Activated T-cell treated with anti-CD3 and anti-CD28 coated beads, Interleukin-2, amount 50 U/mL, for 24 hours (primary cell): Measurements from ENCODE around the gene PRRC2C.

Source experiments
- DNase-seq: peaks from one replicate; pipeline ENCODE4 v3.0.0-alpha.2; 2020
- H3K27ac Mint-ChIP-seq: 2 replicates; pipeline ENCODE4 v1.8.0; 2020; ENCODE audit warnings: mild to moderate bottlenecking, mixed read lengths
- H3K27me3 Mint-ChIP-seq: 2 replicates; pipeline ENCODE4 v1.8.0; 2020; ENCODE audit warnings: mixed read lengths
- H3K36me3 Mint-ChIP-seq: 2 replicates; pipeline ENCODE4 v1.8.0; 2020; ENCODE audit warnings: low read depth, mixed read lengths
- H3K4me1 Mint-ChIP-seq: 2 replicates; pipeline ENCODE4 v1.8.0; 2020; ENCODE audit warnings: low read depth, mixed read lengths
- H3K4me3 Mint-ChIP-seq: 2 replicates; pipeline ENCODE4 v1.8.0; 2020; ENCODE audit warnings: mild to moderate bottlenecking, moderate library complexity, mixed read lengths
- H3K9me3 Mint-ChIP-seq: 2 replicates; pipeline ENCODE4 v1.8.0; 2020; ENCODE audit warnings: mixed read lengths

The PRRC2C gene

DNA sequence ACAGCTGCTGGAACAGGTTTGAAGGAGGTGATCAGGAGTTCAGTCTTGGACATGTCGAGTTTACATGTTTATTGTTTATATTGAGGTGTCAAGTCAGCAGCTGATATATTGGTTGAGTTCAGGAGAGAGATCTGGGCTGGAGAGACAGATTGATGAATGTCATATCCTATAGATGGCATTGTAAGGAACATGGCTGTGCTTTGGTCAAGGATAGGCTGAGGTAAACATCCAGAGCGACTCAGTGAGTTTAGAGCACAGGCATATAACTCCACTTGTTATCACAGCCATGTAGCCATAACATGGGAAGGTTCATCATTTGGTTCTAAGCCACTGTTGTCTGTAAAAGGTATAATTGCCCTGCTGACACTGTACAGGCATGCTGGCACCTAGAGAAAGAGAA lies 131.3 kb downstream of the PRRC2C start:
- Mint-ChIP-seq H3K9me3 (no peaks in the 10 kb centered on the region), H3K27me3 (no peaks in the 10 kb centered on the region), H3K4me1 (no peaks in the 10 kb centered on the region), H3K36me3 (no peaks in the 10 kb centered on the region), H3K4me3 (no peak overlapping the region), H3K27ac (no peak overlapping the region)
- DNase-seq = no peak

- H3K4me1 Mint-ChIP-seq = no peaks in the 10 kb centered on the region
- no peak within 1 kb of the TSS for H3K4me3 Mint-ChIP-seq
- H3K36me3 Mint-ChIP-seq = no peaks in the 10 kb centered on the region
- H3K9me3 Mint-ChIP-seq = no peaks in the 10 kb centered on the region
- peaks cover 3% of the 10 kb centered on the region for H3K27me3 Mint-ChIP-seq
- DNase-seq = no peak
- no peak within 1 kb of the TSS for H3K27ac Mint-ChIP-seq
Measured at GRCh38 chr1:171622152-171622462, 136.8 kb downstream of the PRRC2C start, which contains the start of gene MYOCOS. MYOCOS (plus strand) TSS chr1:171622243; CDS start chr1:171623884, 1,641 bp downstream.

DNA sequence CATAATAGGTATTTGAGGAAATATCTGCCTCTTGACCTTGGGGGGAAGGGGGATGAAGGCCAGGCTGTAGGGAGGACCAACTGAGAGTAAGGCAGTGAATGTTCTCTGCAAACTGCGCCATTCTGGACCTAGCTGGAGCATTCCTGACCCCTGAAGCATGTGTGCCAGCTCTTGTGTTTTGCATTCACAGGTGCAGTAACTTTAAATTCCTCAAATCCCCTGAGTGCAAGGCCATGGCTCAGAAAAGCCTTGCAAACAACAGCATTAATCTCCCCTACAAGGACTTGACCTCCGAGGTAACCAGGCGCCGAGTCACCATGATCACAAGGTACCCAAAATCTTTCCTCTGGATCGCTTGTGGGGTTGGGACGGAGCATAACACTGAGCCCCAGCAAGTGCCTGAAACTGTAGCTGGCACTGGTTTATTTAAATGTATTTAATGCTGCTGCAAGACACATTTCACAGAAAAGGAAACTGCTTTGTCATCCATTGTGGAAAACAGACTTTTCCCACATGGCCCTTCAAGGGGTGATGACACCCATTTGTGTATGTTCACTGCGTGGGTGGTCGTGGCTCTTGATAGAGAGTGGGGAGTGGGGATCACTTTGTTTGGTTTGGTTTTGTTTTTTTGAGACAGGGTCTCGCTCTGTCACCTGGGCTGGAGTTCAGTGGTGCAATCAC lies 138.5 kb downstream of the PRRC2C start:
- no peaks in the 10 kb centered on the region for H3K4me1 Mint-ChIP-seq
- H3K4me3 Mint-ChIP-seq = no peak overlapping the region
- no peaks in the 10 kb centered on the region for H3K9me3 Mint-ChIP-seq
- H3K27me3 Mint-ChIP-seq = peaks cover 3% of the 10 kb centered on the region
- H3K36me3 Mint-ChIP-seq = no peaks in the 10 kb centered on the region
- no peak for DNase-seq
- no peak overlapping the region for H3K27ac Mint-ChIP-seq

GRCh38 chr1:171625225-171625624 lies 139.9 kb downstream of the PRRC2C start:
- Mint-ChIP-seq H3K27ac (no peak overlapping the region), H3K9me3 (no peaks in the 10 kb centered on the region), H3K27me3 (peaks cover 14% of the 10 kb centered on the region), H3K4me1 (no peaks in the 10 kb centered on the region), H3K4me3 (no peak overlapping the region), H3K36me3 (no peaks in the 10 kb centered on the region)
- DNase-seq = no peak

GRCh38 chr1:171627020-171627419 lies 141.7 kb downstream of the PRRC2C start:
- no peaks in the 10 kb centered on the region for H3K36me3 Mint-ChIP-seq
- no peak for DNase-seq
- H3K27ac Mint-ChIP-seq = no peak overlapping the region
- H3K27me3 Mint-ChIP-seq = peaks cover 20% of the 10 kb centered on the region
- no peaks in the 10 kb centered on the region for H3K9me3 Mint-ChIP-seq
- H3K4me1 Mint-ChIP-seq = no peaks in the 10 kb centered on the region
- H3K4me3 Mint-ChIP-seq = no peak overlapping the region

DNA sequence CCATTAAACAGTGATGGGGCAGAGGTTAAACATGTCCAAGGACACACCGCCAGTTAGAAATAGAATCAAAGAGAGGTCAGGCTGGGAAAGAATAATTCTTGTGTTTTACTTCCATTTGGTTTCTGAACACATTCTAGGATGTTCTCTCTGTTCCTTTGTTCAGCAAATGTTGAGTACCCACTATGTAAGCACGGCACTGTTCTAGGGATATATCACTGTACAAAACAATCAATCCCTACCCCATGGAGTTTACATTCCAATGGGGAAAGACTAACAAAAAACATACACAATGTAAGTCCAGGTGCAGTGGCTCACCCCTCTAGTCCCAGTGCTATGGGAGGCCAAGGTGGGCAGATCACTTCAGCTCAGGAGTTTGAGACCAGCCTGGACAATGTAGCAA lies 142.9 kb downstream of the PRRC2C start:
- Mint-ChIP-seq H3K36me3 (no peaks in the 10 kb centered on the region), H3K4me1 (no peaks in the 10 kb centered on the region), H3K4me3 (no peak overlapping the region), H3K27me3 (peaks cover 20% of the 10 kb centered on the region), H3K9me3 (no peaks in the 10 kb centered on the region), H3K27ac (no peak overlapping the region)
- no peak for DNase-seq

DNA sequence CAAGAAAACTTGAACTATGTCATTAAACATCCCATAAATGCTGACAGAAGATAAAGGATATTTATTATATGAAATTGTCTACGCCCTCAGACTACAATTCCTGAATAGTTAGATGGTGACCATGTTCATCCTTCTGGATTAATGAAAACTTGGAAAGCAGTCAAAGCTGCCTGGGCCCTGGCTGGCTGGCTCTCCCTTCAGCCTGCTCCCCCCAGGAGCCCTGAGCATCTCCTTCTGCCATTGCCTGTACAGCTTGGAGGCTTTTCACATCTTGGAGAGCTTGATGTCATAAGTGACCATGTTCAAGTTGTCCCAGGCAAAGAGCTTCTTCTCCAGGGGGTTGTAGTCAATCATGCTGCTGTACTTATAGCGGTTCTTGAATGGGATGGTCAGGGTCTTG lies 150.3 kb downstream of the PRRC2C start:
- Mint-ChIP-seq H3K27me3 (peaks cover 5% of the 10 kb centered on the region), H3K36me3 (no peaks in the 10 kb centered on the region), H3K4me1 (no peaks in the 10 kb centered on the region), H3K9me3 (no peaks in the 10 kb centered on the region), H3K4me3 (no peak overlapping the region), H3K27ac (no peak overlapping the region)
- no peak for DNase-seq

GRCh38 chr1:171636141-171636540 lies 150.8 kb downstream of the PRRC2C start:
- Mint-ChIP-seq H3K27me3 (peaks cover 5% of the 10 kb centered on the region), H3K9me3 (no peaks in the 10 kb centered on the region), H3K27ac (no peak overlapping the region), H3K4me3 (no peak overlapping the region), H3K4me1 (no peaks in the 10 kb centered on the region), H3K36me3 (no peaks in the 10 kb centered on the region)
- DNase-seq = no peak

DNA sequence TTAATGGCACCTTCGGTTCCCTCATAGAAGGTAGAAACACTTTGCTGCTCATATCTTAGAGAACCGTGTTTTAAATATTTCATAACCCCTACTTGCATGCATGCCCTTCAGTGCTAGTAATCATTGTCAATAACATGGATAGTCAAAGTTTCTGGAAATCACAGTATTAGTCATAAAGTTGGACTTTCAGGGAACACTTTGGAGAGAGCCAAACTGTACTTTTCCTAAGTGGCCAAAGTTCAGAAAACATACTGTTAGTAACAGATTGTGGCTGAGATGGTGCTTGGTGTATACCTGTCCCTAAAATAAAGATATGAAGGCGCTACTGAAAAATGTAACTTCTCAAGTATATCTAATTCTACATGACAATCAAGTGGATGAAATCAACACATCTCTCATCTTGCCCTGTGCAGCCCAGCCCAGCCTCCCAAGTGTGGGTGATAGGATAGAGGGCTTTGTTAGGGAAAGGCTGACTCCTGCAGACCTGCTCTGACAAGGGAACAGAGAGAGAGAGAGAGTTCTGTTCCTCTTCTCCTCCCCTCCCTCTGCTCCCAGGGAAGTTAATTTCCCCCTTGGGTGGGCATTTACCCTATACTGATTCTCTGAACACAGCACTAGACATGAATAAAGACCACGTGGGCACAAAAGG lies 152.7 kb downstream of the PRRC2C start:
- H3K4me3 Mint-ChIP-seq = no peak overlapping the region
- DNase-seq = no peak
- H3K27me3 Mint-ChIP-seq = peaks cover 2% of the 10 kb centered on the region
- no peaks in the 10 kb centered on the region for H3K4me1 Mint-ChIP-seq
- no peaks in the 10 kb centered on the region for H3K9me3 Mint-ChIP-seq
- H3K27ac Mint-ChIP-seq = no peak overlapping the region
- H3K36me3 Mint-ChIP-seq = no peaks in the 10 kb centered on the region

GRCh38 chr1:171640225-171640624 lies 154.9 kb downstream of the PRRC2C start:
- DNase-seq = no peak
- H3K27me3 Mint-ChIP-seq = peaks cover 2% of the 10 kb centered on the region
- H3K9me3 Mint-ChIP-seq = no peaks in the 10 kb centered on the region
- H3K27ac Mint-ChIP-seq = no peak overlapping the region
- no peaks in the 10 kb centered on the region for H3K36me3 Mint-ChIP-seq
- H3K4me1 Mint-ChIP-seq = peaks cover 6% of the 10 kb centered on the region
- H3K4me3 Mint-ChIP-seq = no peak overlapping the region

- no peaks in the 10 kb centered on the region for H3K36me3 Mint-ChIP-seq
- no peaks in the 10 kb centered on the region for H3K9me3 Mint-ChIP-seq
- no peak overlapping the region for H3K4me3 Mint-ChIP-seq
- peaks cover 2% of the 10 kb centered on the region for H3K27me3 Mint-ChIP-seq
- H3K4me1 Mint-ChIP-seq = peaks cover 8% of the 10 kb centered on the region
- no peak overlapping the region for H3K27ac Mint-ChIP-seq
- no peak for DNase-seq
Measured at GRCh38 chr1:171641076-171641864, 155.9 kb downstream of the PRRC2C start.

GRCh38 chr1:171642197-171642596 lies 156.9 kb downstream of the PRRC2C start:
- Mint-ChIP-seq H3K9me3 (no peaks in the 10 kb centered on the region), H3K36me3 (no peaks in the 10 kb centered on the region), H3K4me3 (no peak overlapping the region), H3K27me3 (peaks cover 2% of the 10 kb centered on the region), H3K4me1 (peaks cover 8% of the 10 kb centered on the region), H3K27ac (no peak overlapping the region)
- DNase-seq = no peak
